ENCODE measurements around the gene CBLIF.
"Not testable (repeated sequence)": the region's sequence is repeated elsewhere in the genome, so short reads cannot be mapped to it uniquely, and the experiment has no call there.

The CBLIF gene

DNA sequence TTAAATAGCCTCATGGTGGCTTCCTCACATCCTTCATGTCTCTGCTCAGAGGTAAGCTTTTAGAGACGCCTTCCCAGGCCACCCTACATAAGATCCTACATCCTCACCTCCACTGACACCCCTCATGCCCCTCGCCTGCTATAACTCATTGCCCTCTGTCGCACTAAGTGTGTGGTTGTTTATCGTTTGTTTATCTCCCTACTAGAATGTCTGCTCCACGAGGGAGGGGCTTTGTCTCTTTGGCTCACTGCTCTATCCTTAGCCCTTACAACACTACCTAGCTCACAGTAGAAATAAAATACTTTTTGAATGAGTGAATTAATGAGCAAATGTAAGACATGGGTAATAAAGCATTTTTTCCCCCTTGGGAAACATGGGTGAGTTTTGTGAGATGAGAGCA lies 1.3 kb upstream of the CBLIF start:
- no peak for DNase-seq

DNA sequence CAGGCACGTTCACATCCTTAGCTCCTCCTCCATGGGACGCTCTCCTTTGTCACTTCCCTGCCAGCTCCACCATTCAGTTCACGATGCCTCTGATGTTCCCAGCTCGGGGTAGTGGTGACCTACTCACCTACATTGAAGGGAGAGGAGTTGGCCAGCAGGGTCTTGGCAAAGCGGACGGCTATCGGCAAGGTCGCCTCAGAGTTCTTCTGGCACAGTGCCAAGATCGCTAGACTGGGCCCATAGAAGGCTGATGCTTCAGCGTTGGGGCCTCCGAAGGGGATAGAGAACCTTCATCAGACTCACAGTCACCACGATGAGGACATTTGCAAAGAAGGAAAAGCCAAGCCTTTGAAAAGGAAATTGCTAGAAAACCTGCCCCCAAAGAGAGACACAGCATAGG lies 3.0 kb downstream of the CBLIF start:
- DNase-seq, result no peak

DNA sequence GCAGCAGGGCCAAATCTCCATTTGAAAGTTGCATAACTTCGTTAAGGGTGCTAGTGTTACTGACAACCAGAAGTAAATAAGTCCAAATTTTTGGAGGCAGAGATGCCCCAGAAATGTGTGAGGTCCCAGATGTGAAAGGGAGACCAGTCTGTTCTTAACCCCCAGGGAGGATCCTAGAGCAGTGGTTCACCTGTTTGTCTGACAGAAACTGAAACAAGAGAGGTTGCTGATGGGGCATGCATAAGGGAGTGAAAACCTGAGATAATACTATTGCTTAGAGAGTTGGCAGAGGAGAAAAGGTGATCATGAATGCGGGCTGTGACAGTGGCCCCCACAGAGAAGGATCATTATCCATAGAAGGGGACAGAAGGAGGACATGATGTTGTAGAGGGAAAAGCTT lies 3.8 kb downstream of the CBLIF start:
- no peak for DNase-seq

DNA sequence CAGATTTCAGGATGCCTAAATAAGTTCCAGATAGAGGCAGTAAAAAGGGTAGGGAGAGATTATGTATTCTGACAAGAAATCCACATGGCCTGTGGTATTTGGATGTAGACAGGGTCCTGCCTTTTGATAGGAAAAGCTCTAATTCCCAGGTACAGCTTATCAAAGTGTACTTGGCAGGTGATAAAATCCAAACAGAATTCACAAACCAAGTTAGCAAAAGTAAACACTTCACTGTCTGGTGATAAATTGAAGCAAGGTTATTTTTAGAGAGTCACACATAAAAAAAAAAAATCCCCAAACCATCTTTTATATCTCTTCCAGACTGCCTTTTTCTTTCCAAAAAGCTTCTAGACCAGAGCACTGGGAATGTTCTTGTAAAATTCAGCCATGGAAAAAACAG lies 5.7 kb downstream of the CBLIF start:
- no peak for DNase-seq

DNA sequence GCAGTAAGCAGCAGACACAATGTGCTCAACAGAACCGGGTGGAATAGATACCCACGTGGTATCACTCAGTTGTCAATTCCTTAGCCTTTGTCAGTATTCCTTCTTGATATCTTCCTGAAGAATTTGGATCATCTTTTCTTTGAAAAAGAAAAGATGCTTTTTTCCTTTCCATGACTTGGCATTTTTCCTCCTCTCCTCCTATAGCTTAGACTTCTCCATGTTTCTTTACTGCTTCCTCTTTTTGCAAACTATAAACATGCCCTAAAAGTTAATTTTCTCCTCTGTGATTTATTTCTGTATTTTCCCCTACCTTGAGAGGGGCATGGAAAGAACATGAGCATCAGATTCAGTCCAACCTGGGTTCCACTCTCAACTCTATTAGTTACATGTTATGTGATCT lies 11.7 kb downstream of the CBLIF start:
- DNase-seq, result no peak

DNA sequence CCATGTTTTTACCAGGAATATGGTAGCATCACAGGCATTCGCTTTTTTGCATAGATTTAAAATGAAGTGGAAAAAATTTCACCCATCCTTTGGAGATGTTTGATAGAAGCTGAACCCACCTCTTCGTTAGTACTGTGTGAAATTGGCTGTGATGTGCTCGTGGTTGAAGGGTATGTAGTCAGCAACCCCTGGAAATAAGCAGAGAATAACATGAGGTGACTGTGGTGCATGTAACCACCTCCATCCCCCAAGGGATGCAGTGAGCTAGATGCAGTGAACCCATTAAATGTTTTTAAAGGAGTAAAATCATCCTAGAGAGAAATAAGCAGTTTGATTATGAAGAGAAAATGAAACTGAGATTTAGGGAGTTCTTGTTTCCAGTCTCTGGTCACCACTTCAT lies 15.9 kb downstream of the CBLIF start:
- no peak for DNase-seq

DNA sequence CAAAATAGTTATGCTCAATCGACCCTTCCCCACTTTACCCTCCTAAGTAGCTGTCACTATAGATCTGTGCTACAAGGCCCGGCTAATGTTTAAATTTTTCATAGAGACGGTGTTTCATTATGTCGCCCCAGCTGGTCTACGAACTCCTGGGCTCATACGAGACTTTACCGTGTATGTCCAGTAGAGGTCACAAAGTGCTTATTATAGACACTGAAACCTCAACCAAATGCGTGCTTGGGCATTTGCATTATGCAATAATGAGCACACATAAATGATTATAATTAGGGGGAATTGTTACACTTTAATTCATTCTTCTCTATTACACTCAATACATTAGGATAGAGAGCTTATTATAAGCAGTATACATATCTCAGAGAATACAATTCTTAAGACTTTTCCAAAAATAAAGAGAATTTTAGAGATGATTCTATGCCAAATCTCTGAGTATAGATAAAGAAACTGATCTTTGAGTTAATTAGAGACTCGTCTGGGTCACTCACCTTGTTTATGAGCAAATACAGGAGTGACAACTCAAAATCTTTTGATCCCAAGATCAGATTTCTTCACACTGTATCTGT lies 22.2 kb downstream of the CBLIF start:
- DNase-seq, result peak; percentile 14

DNA sequence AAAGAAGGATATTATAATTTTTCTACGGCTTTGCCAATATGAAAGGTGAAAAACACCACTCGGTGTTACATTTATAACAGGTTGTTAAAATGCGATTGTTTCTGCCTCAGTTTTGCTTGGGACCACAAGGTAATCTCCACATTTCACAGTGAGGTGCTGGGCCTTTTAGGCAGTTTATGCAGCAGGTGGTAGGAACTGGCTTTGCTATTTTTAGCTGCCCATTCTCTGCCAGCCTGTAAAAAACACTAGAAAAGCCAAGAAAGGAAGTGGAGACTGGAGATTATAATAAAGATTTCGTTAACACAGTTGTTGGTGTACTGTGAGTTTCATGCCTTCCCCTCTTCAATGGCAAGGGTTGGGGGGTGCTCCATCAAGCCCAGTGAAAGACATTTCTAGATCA lies 26.7 kb downstream of the CBLIF start:
- DNase-seq, result no peak

DNA sequence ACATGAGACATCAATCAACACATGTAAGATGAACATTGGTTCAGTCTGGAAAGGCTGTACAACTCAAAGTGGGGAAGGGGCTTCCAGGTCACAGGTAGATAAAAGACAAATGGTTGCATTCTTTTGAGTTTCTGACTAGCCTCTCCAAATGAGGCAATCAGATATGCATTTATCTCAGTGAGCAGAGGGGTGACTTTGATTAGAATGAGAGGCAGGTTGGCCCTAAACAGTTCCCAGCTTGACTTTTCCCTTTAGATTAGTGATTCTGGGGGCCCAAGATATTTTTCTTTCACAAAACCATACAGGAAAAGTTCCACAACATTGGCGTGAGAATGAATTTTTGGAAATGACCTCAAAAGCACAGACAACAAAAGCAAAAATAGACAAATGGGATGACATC lies 28.9 kb downstream of the CBLIF start:
- DNase-seq, result not testable (repeated sequence)

DNA sequence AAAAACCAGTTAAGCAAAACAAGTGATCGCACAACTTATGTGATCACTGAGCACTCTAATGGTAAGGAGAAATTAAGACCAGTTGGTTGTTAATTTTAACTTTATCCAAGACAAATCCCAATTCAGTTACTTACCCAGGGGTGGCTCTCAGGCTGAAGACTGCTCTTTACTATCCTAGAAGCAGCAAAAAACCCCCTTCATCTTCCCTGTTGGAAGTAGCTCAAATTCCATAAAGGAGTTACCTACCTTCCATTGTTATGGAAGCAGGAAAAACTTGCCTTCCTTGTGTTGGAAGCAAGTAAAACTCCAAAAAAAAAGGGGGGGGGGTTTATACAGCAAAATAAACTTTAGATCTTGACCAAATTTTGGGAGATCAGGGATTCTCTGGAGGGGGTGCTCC lies 29.5 kb downstream of the CBLIF start:
- DNase-seq, result no peak

DNA sequence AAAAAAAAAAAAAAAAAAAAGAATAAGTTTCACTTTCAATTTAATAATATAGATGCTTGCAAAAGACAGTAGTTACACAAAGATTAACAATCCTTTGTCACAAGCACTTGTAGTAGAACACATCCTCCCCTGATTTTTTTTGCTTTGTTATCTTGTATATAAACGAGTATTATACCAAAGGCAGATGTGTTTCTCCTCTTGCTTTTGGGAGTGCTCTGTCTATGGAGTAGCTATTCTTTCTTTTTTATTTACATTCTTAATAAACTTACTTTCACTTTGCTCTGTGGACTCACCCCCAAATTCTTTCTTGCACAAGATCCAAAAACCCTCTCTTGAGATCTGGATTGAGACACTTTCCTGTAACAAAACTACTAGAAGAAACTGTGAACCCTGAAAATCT lies 31.3 kb downstream of the CBLIF start:
- DNase-seq, result no peak

DNA sequence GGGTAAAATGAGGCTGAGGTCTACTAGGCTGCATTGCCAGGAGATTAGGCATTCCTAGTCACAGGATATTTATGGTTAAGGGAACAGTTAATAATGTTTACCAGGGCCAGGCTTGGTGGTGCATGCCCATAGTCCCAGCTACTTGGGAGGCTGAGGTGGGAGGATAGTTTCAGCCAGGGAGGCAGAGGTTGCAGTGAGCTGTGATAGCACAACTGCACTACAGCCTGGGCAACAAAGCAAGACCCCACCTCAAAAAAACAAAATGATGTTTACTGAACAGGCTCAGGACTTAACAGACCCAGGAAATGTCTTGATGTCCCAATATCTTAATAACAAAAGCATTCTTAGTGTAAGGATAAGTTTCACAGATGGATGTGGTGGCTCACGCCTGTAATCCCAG lies 31.9 kb downstream of the CBLIF start:
- DNase-seq, result no peak

DNA sequence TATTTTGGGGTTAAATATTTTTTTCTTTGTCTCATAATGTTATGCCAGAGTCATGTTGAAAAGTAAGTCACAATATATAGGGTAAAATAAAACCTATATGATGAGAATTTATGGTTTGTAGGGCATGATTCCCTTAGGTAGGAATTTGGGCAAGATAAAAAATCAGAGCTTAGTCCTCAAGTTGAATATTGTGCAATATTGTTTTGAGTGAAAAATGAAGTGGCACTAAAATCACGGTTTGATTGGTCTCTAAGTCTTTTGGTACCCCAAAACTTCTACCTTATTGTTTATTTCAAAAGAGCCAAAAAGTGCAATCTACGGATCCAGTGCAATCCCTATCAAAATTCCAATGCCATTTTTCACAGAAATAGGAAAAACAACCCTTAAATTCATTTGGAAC lies 33.1 kb downstream of the CBLIF start:
- no peak for DNase-seq

DNA sequence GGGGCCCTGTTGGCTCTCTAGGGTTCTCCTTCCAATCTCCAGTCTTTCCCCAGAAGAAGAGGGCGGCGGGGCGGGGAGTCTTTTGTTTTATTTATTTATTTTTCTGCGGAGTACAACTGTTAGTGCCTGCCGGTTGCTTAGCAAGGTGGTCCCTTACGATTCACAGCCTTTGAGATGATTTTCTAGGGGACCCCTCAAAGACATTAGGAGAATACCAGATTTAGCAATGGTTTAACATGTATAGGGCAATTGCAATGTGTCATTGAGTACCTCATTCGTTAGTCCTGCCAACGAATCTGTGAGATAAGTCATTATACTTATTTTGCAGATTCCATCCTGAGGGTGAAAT lies 34.4 kb downstream of the CBLIF start:
- DNase-seq, result no peak

DNA sequence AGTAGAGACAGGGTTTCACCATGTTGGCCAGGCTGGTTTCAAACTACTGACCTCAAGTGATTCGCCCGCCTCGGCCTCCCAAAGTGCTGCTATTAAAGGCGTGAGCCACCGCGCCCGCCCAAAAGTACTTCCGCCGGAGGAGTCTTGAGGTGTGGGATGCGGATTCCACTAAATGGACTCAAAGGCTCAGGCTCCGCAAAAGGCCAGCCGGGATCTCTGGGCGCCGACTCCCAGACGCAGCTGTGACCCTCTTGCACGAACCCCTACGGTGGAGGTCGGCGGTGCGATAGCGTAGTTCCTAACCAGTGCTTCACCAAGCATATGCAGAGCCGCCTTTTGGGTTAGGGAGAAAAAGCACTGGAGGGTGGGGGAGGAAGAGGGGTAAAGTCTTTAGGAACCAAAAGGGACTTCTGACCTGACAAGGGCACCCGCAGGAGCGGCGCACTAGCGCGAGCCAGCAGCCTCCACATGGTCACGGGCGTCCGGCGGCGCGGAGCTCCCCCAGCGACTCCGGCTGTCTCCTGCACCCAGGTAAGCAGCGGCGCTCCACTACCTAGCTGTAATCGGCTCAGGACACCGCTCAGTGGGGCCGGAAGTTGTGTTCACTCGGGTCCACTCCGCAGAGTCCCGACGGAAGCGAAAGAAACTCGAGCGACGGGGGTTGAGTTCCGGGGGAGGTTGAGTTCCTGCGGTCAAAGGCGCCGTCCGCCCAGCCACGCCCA lies 34.9 kb downstream of the CBLIF start, which contains the start of gene MRPL16:
Gene MRPL16, minus strand, starts transcription at position 590 of the 722 bp plus-strand sequence. Its CDS starts 120 bp downstream, at position 470.
- DNase-seq, result peak; percentile 91

DNA sequence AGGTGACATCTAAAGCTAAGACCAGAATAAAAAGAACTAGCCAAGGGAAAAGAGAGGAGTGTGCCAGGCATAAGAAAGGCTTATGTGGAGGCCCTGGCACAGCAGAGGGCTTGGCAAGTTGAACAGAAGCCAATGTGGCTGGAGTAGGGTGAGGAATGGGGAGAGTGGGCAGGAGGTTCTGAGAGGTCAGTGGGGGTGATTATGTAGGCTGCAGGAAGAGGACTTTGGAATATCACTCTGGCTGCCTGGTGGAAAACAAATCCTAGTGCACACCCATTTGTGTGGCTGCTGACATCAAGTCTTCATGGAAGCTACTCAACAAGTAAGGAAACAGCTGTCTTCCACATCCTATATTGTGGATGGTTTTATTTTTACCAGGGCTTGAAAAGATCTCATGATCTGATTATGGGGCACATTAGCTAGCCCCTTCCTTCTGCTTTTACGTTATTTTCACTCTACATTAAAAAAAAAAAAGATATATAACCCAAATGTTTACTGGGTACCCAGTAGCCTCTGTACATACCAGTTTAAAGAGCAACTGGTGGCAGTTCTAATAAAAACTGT lies 38.2 kb downstream of the CBLIF start:
- DNase-seq, result no peak

DNA sequence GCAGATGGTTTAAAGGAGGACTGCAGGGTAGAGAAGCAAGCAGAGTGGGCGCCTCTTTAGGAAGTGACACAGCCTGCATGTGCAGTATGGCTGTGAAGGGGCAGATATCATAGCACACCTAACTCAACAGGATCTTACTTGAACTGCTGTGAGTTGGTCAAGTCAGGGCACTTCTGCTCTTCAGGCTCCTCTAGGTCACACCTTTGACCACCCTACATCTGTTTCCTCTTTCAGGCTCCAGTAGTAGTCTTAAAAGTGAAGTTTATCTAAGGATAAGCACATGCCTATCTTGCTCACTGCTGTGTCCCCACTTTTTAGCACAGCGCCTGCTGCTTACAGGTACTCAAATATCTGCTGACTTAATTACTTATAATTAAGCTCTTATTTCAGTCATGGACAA lies 41.2 kb downstream of the CBLIF start:
- DNase-seq, result no peak

DNA sequence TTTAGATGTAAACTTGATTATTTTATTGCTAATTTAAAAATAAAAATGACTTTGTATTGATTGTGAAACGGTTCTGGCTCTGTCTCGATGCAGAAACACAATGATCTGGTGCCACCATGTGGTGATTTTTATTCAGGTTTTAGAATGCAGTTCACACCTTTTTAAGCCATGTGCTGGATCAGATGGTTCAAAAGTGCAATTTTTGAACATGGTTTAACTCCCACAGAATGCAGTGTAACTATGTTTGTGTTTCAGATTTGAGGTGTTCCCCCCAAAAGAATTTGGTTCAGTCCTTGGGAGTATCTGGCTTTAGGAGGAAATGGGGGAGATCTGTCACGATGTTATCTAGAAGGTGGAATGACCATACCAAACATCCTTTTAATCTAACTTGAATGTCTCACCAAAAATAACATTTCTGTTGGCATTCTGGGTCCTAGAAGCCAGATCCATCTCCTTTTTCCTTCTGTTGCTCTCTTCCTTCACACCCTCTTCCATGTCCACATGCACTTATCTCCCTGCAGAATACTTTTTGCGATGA lies 42.6 kb downstream of the CBLIF start:
- DNase-seq, result peak; percentile 19

DNA sequence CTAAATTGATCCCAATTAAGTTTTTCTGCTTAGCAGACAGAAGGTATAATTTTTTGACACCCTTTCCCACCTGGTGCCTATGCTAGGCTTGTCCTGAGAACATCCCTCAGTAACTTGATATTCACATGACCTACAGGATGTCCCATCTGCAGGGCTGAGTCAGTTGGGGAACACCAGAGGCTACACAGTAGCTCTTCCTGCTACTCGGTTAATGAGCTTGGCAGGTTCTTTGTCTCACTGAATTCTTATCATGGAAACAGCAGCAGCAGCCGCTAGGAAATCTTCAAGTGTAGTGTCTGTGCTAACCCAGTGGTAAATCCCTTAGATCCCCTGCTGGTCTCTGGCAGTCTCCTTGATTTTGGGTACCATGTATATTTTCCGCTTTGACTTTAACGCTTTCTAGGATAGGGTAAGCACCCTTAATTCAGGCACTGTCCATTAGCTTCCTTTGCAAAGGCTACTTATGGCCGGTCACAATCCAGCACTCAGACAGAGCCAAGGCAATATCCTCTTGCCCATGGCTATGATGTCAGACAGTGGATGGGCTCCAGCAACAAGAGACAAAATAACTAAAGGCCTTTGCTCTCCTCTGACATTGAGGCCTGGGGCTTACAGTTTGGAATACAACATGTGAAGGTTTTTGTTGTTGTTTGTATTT lies 43.2 kb downstream of the CBLIF start:
- DNase-seq, result no peak

DNA sequence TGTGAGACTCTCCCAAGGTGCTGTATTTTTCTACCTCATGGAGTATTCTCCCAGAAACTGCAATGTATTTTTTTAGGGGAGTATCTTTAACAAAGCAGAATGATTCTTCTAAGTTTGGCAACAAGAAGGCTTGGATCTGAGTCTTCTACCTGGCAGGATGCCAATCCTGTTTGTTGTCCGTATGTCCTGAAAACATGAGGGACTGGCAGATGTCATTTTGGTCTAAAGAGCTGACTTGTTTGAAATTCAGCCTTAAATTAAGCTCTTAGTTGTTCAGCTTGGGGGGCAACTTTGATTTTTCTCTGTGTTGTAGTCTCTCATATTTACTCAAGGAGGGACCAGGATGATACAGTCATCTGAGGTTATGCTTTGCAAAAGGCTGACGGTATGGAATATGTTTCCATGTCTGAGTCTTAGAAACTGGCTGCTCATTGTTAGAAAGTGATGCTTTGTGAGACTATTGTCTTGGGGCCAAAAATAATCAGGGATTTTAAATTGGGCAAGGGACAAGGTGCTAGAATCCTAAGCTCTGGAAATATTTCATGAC lies 44.1 kb downstream of the CBLIF start:
- no peak for DNase-seq

DNA sequence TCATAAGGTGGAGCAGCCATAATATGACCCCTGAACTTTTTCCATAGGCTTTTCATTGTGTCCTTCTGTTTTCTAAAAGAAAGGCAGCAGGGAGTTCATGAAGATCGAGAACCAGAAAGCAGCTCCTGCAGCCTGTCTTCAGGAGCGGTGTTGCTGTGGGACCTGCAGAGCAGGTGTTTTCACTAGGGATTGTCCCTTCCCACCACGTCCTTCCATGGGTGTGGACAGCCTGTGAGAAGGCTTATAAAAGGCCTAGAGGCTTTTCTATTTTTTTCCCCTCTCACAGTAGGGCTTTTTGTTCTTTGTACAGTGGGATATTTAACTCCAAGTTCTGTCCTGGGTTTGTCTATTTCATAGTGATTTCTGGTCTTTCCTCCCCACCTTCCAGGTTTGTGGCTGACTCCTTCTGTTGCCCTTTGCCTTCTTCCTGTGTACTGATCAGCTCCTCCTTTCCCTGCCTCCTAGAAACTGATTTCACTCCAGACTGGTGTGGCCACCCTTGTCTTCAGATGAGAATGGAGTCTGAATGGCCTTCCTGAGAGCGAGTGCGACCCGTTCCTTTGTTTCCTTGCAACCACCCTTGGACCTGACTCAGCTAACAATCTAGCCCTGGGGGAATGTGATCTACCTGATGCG lies 44.8 kb downstream of the CBLIF start:
- no peak for DNase-seq

DNA sequence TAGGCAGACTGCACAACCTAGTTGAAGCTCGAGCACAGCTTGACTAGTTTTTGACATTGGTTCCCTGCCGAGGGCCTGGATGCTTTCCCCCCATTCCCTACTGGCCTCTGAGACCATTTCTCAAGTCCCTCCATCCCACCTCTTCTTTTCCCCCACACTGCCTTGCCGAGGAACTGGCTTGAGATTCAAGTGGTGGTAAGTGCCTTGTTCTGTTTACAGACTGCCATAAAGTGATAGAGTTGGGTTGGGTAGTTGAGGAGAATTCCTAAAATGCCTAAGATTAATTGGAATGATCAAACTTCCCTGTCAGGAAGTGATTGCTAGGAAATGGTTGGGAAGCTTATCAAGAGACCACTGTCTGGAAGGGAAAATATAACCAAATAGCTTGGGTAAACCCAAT lies 50.9 kb downstream of the CBLIF start:
- no peak for DNase-seq

DNA sequence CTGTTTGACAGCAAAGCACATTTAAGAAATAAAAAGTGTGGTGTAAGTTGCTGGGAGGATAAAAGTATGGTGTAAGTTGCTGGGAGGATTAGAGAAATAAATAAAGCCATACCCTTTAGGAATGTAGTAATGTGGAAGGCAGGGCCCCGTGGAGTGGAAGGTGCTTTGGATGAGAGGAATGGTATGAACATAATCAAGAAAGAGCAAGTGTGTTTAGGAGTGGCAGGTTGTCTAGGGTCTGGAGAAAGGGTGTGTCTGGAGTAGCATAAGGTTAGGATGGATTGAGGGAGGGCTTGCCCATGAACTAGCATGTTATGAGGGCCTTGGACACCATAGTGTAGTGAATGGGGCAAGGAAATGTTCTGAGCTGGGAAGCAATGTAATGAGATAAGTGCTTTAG lies 52.8 kb downstream of the CBLIF start:
- no peak for DNase-seq

All from activated naive CD4-positive, alpha-beta T cell treated with Interleukin-2 at 50 U/mL for 16 hours (primary cell).